SK-N-SH (cell line): ENCODE data around the gene ACKR3. TPM values are rescaled to one million over a fixed set of nuclear protein-coding genes. Genes with fewer than 3 reads are reported as not detected.

Experiments
- CTCF ChIA-PET: fragments of 300-600, 350-600 bp; formaldehyde crosslinking; extraction: SDS; loops from one replicate; lab custom pipeline; 2021; lab: Yijun Ruan, JAX
- POLR2A ChIA-PET: fragments of 350-600 bp; sonication (Branson Sonifier 250); formaldehyde crosslinking; extraction: SDS; loops from one replicate; lab custom pipeline; 2020; ENCODE audit warnings: antibody characterized with exemption, inconsistent platforms; lab: Yijun Ruan, JAX
- DNase-seq: peaks from one replicate; pipeline ENCODE4 v3.0.0; 2012
- H2AFZ ChIP-seq: fragments of 200-600 bp; sonication (generic); 2 replicates; pipeline ENCODE4 v1.8.1; 2016; ENCODE audit warnings: antibody characterized with exemption, mild to moderate bottlenecking, low read depth
- H3F3A ChIP-seq: fragments of 200-600 bp; sonication (generic); replicated peaks from 2 replicates; pipeline ENCODE3; 2016; ENCODE audit warnings: antibody characterized with exemption, mild to moderate bottlenecking; ENCODE audit not compliant: insufficient read depth
- H3K27ac ChIP-seq, 2 experiments: fragments of 200-500 bp in 1 of 2; fragments of 200-600 bp in 1 of 2; sonication (Bioruptor generic) in 1 of 2; sonication (generic), shearing (Covaris generic) in 1 of 2; 2 replicates each; pipeline versions ENCODE4 v1.5.1 to v1.6.1; 2014 to 2016; ENCODE audit warnings: low read depth in 2 of 2, inconsistent platforms in 1 of 2, low read length in 1 of 2, mild to moderate bottlenecking in 1 of 2, mixed read lengths in 1 of 2
- H3K27me3 ChIP-seq: fragments of 200-600 bp; sonication (generic), shearing (Covaris generic); 2 replicates; pipeline ENCODE4 v1.6.1; 2016; ENCODE audit warnings: mixed run types; ENCODE audit not compliant: insufficient read depth
- H3K36me3 ChIP-seq, 2 experiments: fragments of 200-500 bp in 1 of 2; fragments of 200-600 bp in 1 of 2; sonication (Bioruptor generic) in 1 of 2; sonication (generic) in 1 of 2; replicated peaks in 1 of 2; 2 replicates each; pipeline versions ENCODE3 to v1.5.1; 2014 to 2016; ENCODE audit warnings: low read length in 1 of 2, mild to moderate bottlenecking in 1 of 2; ENCODE audit not compliant: insufficient read depth in 2 of 2, control insufficient read depth in 1 of 2
- H3K4me1 ChIP-seq, 2 experiments: fragments of 200-500 bp in 1 of 2; fragments of 200-600 bp in 1 of 2; sonication (Bioruptor generic) in 1 of 2; sonication (generic), shearing (Covaris generic) in 1 of 2; 2 replicates each; pipeline versions ENCODE4 v1.5.1 to v1.6.1; 2014 to 2016; ENCODE audit warnings: low read depth in 1 of 2, low read length in 1 of 2, mixed run types in 1 of 2; ENCODE audit not compliant: insufficient read depth in 2 of 2, control insufficient read depth in 1 of 2
- H3K4me2 ChIP-seq: fragments of 200-600 bp; sonication (generic), shearing (Covaris generic); 2 replicates; pipeline ENCODE4 v1.6.1; 2017; ENCODE audit warnings: mixed run types
- H3K4me3 ChIP-seq, 2 experiments: fragments of 200-500 bp in 1 of 2; fragments of 200-600 bp in 1 of 2; sonication (Bioruptor generic) in 1 of 2; sonication (generic), shearing (Covaris generic) in 1 of 2; 2 replicates each; pipeline versions ENCODE4 v1.5.1 to v1.8.1; 2014 to 2016; ENCODE audit warnings: low read depth in 2 of 2, inconsistent platforms in 1 of 2, low read length in 1 of 2, mild to moderate bottlenecking in 1 of 2, mixed read lengths in 1 of 2, moderate library complexity in 1 of 2
- H3K79me2 ChIP-seq: fragments of 200-600 bp; sonication (generic); 2 replicates; pipeline ENCODE4 v1.8.1; 2017; ENCODE audit warnings: mild to moderate bottlenecking; ENCODE audit not compliant: insufficient read depth
- H3K9ac ChIP-seq: fragments of 200-600 bp; sonication (generic); 2 replicates; pipeline ENCODE4 v1.6.1; 2017; ENCODE audit warnings: mixed run types
- H3K9me2 ChIP-seq: fragments of 200-600 bp; sonication (generic); 2 replicates; pipeline ENCODE4 v1.6.1; 2017; ENCODE audit warnings: mixed run types
- H3K9me3 ChIP-seq: fragments of 200-600 bp; sonication (generic); 2 replicates; pipeline ENCODE4 v1.6.1; 2017; ENCODE audit warnings: mixed run types, mild to moderate bottlenecking, moderate library complexity
- H4K20me1 ChIP-seq: fragments of 200-600 bp; sonication (generic); 2 replicates; pipeline ENCODE4 v1.6.1; 2017; ENCODE audit warnings: mild to moderate bottlenecking, mixed run types; ENCODE audit not compliant: insufficient read depth
- CHD2 ChIP-seq: fragments of 150-350 bp; IDR thresholded peaks from 2 replicates; pipeline ENCODE4 v1.6.1; 2018; ENCODE audit warnings: low read length; ENCODE audit not compliant: partially characterized antibody
- EP300 ChIP-seq, 2 experiments: IDR thresholded peaks; 2 replicates each; pipeline versions ENCODE4 v1.4.0 to v1.6.1; 2012; ENCODE audit warnings: borderline replicate concordance in 1 of 2, low read depth in 1 of 2, low read length in 1 of 2
- JUND ChIP-seq: IDR thresholded peaks from 2 replicates; pipeline ENCODE4 v1.4.0; 2012
- MEF2A ChIP-seq: IDR thresholded peaks from 2 replicates; pipeline ENCODE4 v1.4.0; 2012; ENCODE audit warnings: low read depth, borderline replicate concordance
- RAD21 ChIP-seq: IDR thresholded peaks from 2 replicates; pipeline ENCODE4 v1.6.1; 2012; ENCODE audit warnings: mild to moderate bottlenecking, low read length
- SMC3 ChIP-seq: IDR thresholded peaks from 2 replicates; pipeline ENCODE4 v1.6.1; 2012; ENCODE audit warnings: low read depth, low read length, improper control_type of control experiment
- TEAD4 ChIP-seq: IDR thresholded peaks from 2 replicates; pipeline ENCODE4 v1.4.0; 2012; ENCODE audit warnings: mild to moderate bottlenecking, borderline replicate concordance; ENCODE audit not compliant: insufficient read depth
- WGBS: methylation state at CpG from one replicate; pipeline ENCODE4 v1.1.6; 2017; ENCODE audit warnings: low lambda C conversion rate; 5-methylcytosine and 5-hydroxymethylcytosine counted together
- polyA plus RNA-seq, 3 experiments: library from polyadenylated mRNA; depleted of rRNA; stranded (reverse); fragments of >200 nt; gene quantifications; 2 replicates each; pipeline ENCODE4 v1.2.3, GENCODE V29; 2012
- TF ChIP-seq, protein P1 (sequence below): fragments of 200-600 bp; sonication (generic); IDR thresholded peaks from 2 replicates; pipeline ENCODE4 v1.6.1; 2017; ENCODE audit warnings: antibody characterized with exemption, mild to moderate bottlenecking, moderate library complexity

The ACKR3 gene
- polyA plus RNA-seq, 1 of the 3 experiments (the other 2 are of a cell fraction), result not detected

DNA sequence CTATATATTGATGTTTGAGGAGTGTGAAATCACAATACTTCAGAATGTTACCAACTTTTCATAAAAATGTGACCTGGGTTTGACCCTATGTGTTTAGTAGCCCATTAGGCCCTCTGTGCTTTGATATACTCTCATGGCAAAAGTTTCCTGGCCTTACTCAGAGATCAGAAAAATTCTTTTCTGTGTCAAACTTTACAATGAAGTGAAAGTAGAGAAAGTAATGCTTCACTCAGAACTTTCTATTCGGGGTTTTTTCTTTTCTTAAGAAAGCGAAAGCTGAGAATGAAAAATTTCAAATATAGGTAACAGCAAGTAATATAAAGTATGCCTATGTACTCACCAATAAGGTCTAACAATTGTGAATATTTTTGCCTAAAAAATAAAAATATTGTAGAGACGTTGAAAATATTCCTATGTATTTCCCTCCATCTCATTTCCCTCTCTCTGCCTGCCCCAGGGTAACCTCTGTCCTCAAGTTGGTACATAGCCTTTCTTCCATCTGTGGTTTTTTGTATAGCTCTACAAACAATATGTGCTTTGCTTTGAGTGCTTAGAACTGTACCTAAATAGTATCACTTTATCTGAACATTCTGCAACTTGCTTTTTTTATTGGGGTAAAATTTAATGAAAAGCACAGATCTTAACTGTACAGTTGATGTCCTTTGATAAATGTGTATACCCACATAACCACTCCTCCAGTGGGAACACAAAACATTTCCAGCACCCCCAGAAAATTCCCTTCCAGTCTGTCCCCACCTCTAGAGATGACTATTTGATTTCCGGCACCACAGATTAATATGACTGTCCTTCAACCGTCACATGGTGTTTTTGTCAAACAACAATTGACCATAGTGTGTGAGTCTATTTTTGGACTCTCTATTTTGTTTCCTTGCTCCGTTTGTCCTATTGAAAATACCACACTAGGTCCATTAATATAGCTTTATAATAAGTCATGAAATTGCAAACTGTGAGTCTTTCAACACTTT is 10.3 kb upstream of the ACKR3 start:
- WGBS, result 37% methylated on average over 6 of the region's 6 CpGs
- Histone ChIP-seq H3K4me2 (no peak overlapping the region), H3K9me3 (no peaks in the 10 kb centered on the region), H3K9ac (no peak overlapping the region), H3K27me3 (no peaks in the 10 kb centered on the region), H3K9me2 (no peaks in the 10 kb centered on the region), H3K27ac (no peak overlapping the region), H3K4me3 (no peak overlapping the region), H3K79me2 (no peaks in the 10 kb centered on the region), H3K36me3 (no peaks in the 10 kb centered on the region), H4K20me1 (no peaks in the 10 kb centered on the region), H2AFZ (no peak overlapping the region), H3K4me1 (no peaks in the 10 kb centered on the region)
- no peak for DNase-seq
- CTCF ChIA-PET, result interaction anchor here (0.6 kb wide), 1 partner anchor 540 kb away, joined by 3 read pairs; no protein-coding TSS in a partner anchor
- no peak for TF ChIP-seq MEF2A
- no peak for TF ChIP-seq JUND
- no peak for TF ChIP-seq SMC3
- TF ChIP-seq, all 33 proteins: peak for 0
- H3F3A ChIP-seq, result no peaks in the 10 kb centered on the region
- POLR2A ChIA-PET, result no interaction called here

DNA sequence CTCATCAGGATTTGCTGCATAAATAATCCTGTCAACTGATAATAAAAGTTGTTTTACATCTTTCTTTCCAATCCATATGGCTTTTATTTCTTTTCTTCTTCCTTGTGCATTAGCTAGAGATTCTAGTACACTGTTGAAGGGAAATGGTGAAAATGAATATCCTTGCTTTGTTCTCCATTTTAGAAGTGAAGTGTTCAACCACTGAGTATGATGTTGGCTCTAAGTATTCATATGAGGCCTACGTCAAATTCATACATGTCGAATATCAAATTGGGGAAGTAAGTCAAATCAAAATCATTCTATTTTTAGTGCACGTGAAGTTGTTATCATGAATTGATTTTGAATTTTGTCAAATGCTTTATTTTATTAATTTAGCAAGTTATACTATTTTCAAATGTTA is 7.8 kb upstream of the ACKR3 start:
- Histone ChIP-seq H3K27ac (no peak overlapping the region), H3K27me3 (peaks cover 11% of the 10 kb centered on the region; the same call in 1 of the 2 replicates), H3K9me3 (no peaks in the 10 kb centered on the region), H3F3A (no peaks in the 10 kb centered on the region), H4K20me1 (no peaks in the 10 kb centered on the region), H3K4me2 (no peak overlapping the region), H2AFZ (no peak overlapping the region), H3K79me2 (no peaks in the 10 kb centered on the region), H3K4me3 (no peak overlapping the region), H3K36me3 (no peaks in the 10 kb centered on the region), H3K9ac (no peak overlapping the region), H3K9me2 (no peaks in the 10 kb centered on the region), H3K4me1 (no peaks in the 10 kb centered on the region)
- TF ChIP-seq CHD2, result no peak
- no peak for DNase-seq
- CTCF ChIA-PET, result interaction anchor here (0.6 to 1.0 kb wide), 2 partner anchors 33 to 35 kb away, joined by 3 read pairs; no protein-coding TSS in a partner anchor
- POLR2A ChIA-PET, result no interaction called here
- 69% methylated on average over 3 of the region's 3 CpGs for WGBS

DNA sequence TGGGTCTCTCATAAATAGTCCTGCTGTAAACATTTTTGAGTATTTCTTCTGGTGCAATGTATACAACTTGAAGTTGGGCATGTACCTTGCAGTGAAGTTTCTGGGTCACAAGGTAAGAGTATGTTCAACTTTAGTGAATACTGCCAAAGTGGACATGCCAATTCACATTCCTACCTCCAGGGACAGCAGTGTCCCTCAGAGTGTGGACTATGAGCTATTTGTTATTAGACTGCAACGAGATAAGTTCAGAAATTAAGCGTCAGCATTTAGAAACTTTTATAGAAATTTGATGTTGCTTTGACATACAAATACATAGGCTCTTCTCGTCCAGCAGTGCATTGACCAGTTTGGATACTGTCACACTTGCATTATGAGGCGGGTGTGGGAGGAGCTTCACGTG is 7.2 kb upstream of the ACKR3 start:
- no peak overlapping the region for H3K27ac ChIP-seq
- H3K79me2 ChIP-seq, result no peaks in the 10 kb centered on the region
- H3K9me2 ChIP-seq, result no peaks in the 10 kb centered on the region
- H3K27me3 ChIP-seq, result peaks cover 17% of the 10 kb centered on the region; the same call in 1 of the 2 replicates
- DNase-seq, result peak; percentile 39
- no peak overlapping the region for H3K4me2 ChIP-seq
- WGBS, result 8% methylated on average over 5 of the region's 5 CpGs
- CTCF ChIA-PET, result interaction anchor here (0.5 to 1.0 kb wide), 3 partner anchors 35 to 465 kb away, joined by 3 read pairs; no protein-coding TSS in a partner anchor
- TF ChIP-seq, protein P1, sequence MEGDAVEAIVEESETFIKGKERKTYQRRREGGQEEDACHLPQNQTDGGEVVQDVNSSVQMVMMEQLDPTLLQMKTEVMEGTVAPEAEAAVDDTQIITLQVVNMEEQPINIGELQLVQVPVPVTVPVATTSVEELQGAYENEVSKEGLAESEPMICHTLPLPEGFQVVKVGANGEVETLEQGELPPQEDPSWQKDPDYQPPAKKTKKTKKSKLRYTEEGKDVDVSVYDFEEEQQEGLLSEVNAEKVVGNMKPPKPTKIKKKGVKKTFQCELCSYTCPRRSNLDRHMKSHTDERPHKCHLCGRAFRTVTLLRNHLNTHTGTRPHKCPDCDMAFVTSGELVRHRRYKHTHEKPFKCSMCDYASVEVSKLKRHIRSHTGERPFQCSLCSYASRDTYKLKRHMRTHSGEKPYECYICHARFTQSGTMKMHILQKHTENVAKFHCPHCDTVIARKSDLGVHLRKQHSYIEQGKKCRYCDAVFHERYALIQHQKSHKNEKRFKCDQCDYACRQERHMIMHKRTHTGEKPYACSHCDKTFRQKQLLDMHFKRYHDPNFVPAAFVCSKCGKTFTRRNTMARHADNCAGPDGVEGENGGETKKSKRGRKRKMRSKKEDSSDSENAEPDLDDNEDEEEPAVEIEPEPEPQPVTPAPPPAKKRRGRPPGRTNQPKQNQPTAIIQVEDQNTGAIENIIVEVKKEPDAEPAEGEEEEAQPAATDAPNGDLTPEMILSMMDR, result peak; percentile 61
- TF ChIP-seq TEAD4 (peak; percentile 43; the same call in 1 of the 2 replicates), EP300 (IDR thresholded peaks at IDR 0.05; ENCODE audit: borderline replicate concordance in 1 of 2, low read depth in 1 of 2, low read length in 1 of 2) (no peak), RAD21 (peak; percentile 43)
- H3K4me1 ChIP-seq, result no peaks in the 10 kb centered on the region
- no peak overlapping the region for H2AFZ ChIP-seq
- H3K4me3 ChIP-seq, result no peak overlapping the region
- no peak overlapping the region for H3K9ac ChIP-seq
- H3F3A ChIP-seq, result no peaks in the 10 kb centered on the region
- no peaks in the 10 kb centered on the region for H3K9me3 ChIP-seq
- POLR2A ChIA-PET, result no interaction called here
- H4K20me1 ChIP-seq, result no peaks in the 10 kb centered on the region
- no peaks in the 10 kb centered on the region for H3K36me3 ChIP-seq
